NCI-H345 treated with DMSO at 0.1 percent for 48 hours (cell line): ENCODE data around the gene SCUBE1.

Experiments
- DNase-seq: peaks from one replicate; lab custom pipeline; 2025; ENCODE audit not compliant: unreplicated experiment; lab: John Stamatoyannopoulos, UW

SCUBE1 gene

GRCh38 chr22:43181321-43182076 lies 161.7 kb downstream of the SCUBE1 start:
- DNase-seq, result no peak

- DNase-seq, result no peak
Measured at GRCh38 chr22:43180670-43181069, 162.5 kb downstream of the SCUBE1 start.

- DNase-seq, result no peak
Measured at GRCh38 chr22:43179911-43180195, 163.3 kb downstream of the SCUBE1 start.

GRCh38 chr22:43179146-43179910 lies 163.8 kb downstream of the SCUBE1 start:
- DNase-seq, result no peak

- DNase-seq, result peak; percentile 10
Measured at GRCh38 chr22:43177479-43177878, 165.7 kb downstream of the SCUBE1 start.

- DNase-seq, result no peak
Measured at GRCh38 chr22:43176090-43176489, 167.1 kb downstream of the SCUBE1 start.

- DNase-seq, result peak; percentile 23
Measured at GRCh38 chr22:43174941-43175531, 168.1 kb downstream of the SCUBE1 start.

GRCh38 chr22:43173976-43174720 lies 169.0 kb downstream of the SCUBE1 start:
- DNase-seq, result no peak

GRCh38 chr22:43173566-43173965 lies 169.6 kb downstream of the SCUBE1 start:
- no peak for DNase-seq

- DNase-seq, result no peak
Measured at GRCh38 chr22:43172191-43172590, 171.0 kb downstream of the SCUBE1 start.

GRCh38 chr22:43171607-43172006 lies 171.6 kb downstream of the SCUBE1 start:
- no peak for DNase-seq

- DNase-seq, result no peak
Measured at GRCh38 chr22:43171019-43171491, 172.1 kb downstream of the SCUBE1 start.

- no peak for DNase-seq
Measured at GRCh38 chr22:43170131-43170480, 173.1 kb downstream of the SCUBE1 start.

- no peak for DNase-seq
Measured at GRCh38 chr22:43169310-43170130, 173.7 kb downstream of the SCUBE1 start.

GRCh38 chr22:43168471-43169309 lies 174.5 kb downstream of the SCUBE1 start:
- DNase-seq, result no peak

GRCh38 chr22:43167001-43167589 lies 176.1 kb downstream of the SCUBE1 start:
- DNase-seq, result no peak

- DNase-seq, result no peak
Measured at GRCh38 chr22:43166132-43166930, 176.8 kb downstream of the SCUBE1 start.

- DNase-seq, result no peak
Measured at GRCh38 chr22:43164636-43165035, 178.5 kb downstream of the SCUBE1 start.
